ENCODE results near the gene HRH1.

The HRH1 gene

GRCh38 chr3:11247362-11247761 lies 93.1 kb downstream of the HRH1 start:
- H4K20me1 ChIP-seq (ENCODE audit: insufficient read depth, low read length) = no peaks in the 10 kb centered on the region
- H3K9me3 ChIP-seq (replicated peaks; ENCODE audit: insufficient read depth, low read length) = no peaks in the 10 kb centered on the region
- H3K79me2 ChIP-seq (ENCODE audit: low read length) = no peaks in the 10 kb centered on the region

GRCh38 chr3:11248596-11248995 lies 94.3 kb downstream of the HRH1 start:
- H3K4me3 ChIP-seq (ENCODE audit: low read length) = no peak overlapping the region
- TF ChIP-seq EZH2phosphoT487 (IDR thresholded peaks at IDR 0.05; ENCODE audit: low read length) (no peak), CTCF (IDR thresholded peaks at IDR 0.05; ENCODE audit: low read length) (no peak), EZH2 (optimal IDR thresholded peaks at IDR 0.05; ENCODE audit: low read depth, low read length) (no peak)
- no peak overlapping the region for H3K27ac ChIP-seq (ENCODE audit: low read length)
- H4K20me1 ChIP-seq (ENCODE audit: insufficient read depth, low read length) = no peaks in the 10 kb centered on the region
- no peaks in the 10 kb centered on the region; the same call in 1 of the 2 replicates for H3K27me3 ChIP-seq (replicated peaks; ENCODE audit: insufficient read depth, low read length)
- H3K9me3 ChIP-seq (replicated peaks; ENCODE audit: insufficient read depth, low read length) = no peaks in the 10 kb centered on the region
- no peaks in the 10 kb centered on the region for H3K36me3 ChIP-seq (replicated peaks; ENCODE audit: insufficient read depth, low read length)
- no peaks in the 10 kb centered on the region for H3K4me1 ChIP-seq (ENCODE audit: low read length)
- DNase-seq = no peak
- H3K9ac ChIP-seq (ENCODE audit: low read length) = no peak overlapping the region
- H2AFZ ChIP-seq (ENCODE audit: low read length) = no peak overlapping the region
- H3F3A ChIP-seq (ENCODE audit: insufficient read depth, low read length) = no peaks in the 10 kb centered on the region
- H3K9me2 ChIP-seq (replicated peaks; ENCODE audit: insufficient read depth, low read length) = no peaks in the 10 kb centered on the region
- H3K4me2 ChIP-seq (ENCODE audit: low read depth, low read length) = no peak overlapping the region
- H3K79me2 ChIP-seq (ENCODE audit: low read length) = no peaks in the 10 kb centered on the region

More at GRCh38 chr3:11247362-11247761, 93.1 kb downstream of the HRH1 start:
- no peak for DNase-seq
- H3K4me3 ChIP-seq (ENCODE audit: low read length) = no peak overlapping the region
- no peaks in the 10 kb centered on the region; the same call in 1 of the 2 replicates for H3K27me3 ChIP-seq (replicated peaks; ENCODE audit: insufficient read depth, low read length)
- no peaks in the 10 kb centered on the region for H3F3A ChIP-seq (ENCODE audit: insufficient read depth, low read length)
- H3K9ac ChIP-seq (ENCODE audit: low read length) = no peak overlapping the region
- TF ChIP-seq EZH2phosphoT487 (IDR thresholded peaks at IDR 0.05; ENCODE audit: low read length) (no peak), CTCF (IDR thresholded peaks at IDR 0.05; ENCODE audit: low read length) (no peak), EZH2 (optimal IDR thresholded peaks at IDR 0.05; ENCODE audit: low read depth, low read length) (no peak)
- H3K36me3 ChIP-seq (replicated peaks; ENCODE audit: insufficient read depth, low read length) = no peaks in the 10 kb centered on the region
- H3K27ac ChIP-seq (ENCODE audit: low read length) = no peak overlapping the region
- no peak overlapping the region for H2AFZ ChIP-seq (ENCODE audit: low read length)
- H3K4me1 ChIP-seq (ENCODE audit: low read length) = no peaks in the 10 kb centered on the region
- H3K9me2 ChIP-seq (replicated peaks; ENCODE audit: insufficient read depth, low read length) = no peaks in the 10 kb centered on the region
- no peak overlapping the region for H3K4me2 ChIP-seq (ENCODE audit: low read depth, low read length)

GRCh38 chr3:11250902-11251806 lies 96.9 kb downstream of the HRH1 start:
- Histone ChIP-seq H3K4me3 (ENCODE audit: low read length) (no peak overlapping the region), H3K4me1 (ENCODE audit: low read length) (no peaks in the 10 kb centered on the region), H2AFZ (ENCODE audit: low read length) (no peak overlapping the region), H4K20me1 (ENCODE audit: insufficient read depth, low read length) (no peaks in the 10 kb centered on the region), H3F3A (ENCODE audit: insufficient read depth, low read length) (no peaks in the 10 kb centered on the region), H3K9me2 (replicated peaks; ENCODE audit: insufficient read depth, low read length) (no peaks in the 10 kb centered on the region), H3K27ac (ENCODE audit: low read length) (no peak overlapping the region), H3K27me3 (replicated peaks; ENCODE audit: insufficient read depth, low read length) (peaks cover 4% of the 10 kb centered on the region; the same call in 1 of the 2 replicates), H3K9me3 (replicated peaks; ENCODE audit: insufficient read depth, low read length) (no peaks in the 10 kb centered on the region), H3K36me3 (replicated peaks; ENCODE audit: insufficient read depth, low read length) (no peaks in the 10 kb centered on the region), H3K4me2 (ENCODE audit: low read depth, low read length) (no peak overlapping the region), H3K79me2 (ENCODE audit: low read length) (no peaks in the 10 kb centered on the region), H3K9ac (ENCODE audit: low read length) (no peak overlapping the region)
- no peak for DNase-seq
- TF ChIP-seq CTCF (IDR thresholded peaks at IDR 0.05; ENCODE audit: low read length) (no peak), EZH2phosphoT487 (IDR thresholded peaks at IDR 0.05; ENCODE audit: low read length) (no peak), EZH2 (optimal IDR thresholded peaks at IDR 0.05; ENCODE audit: low read depth, low read length) (no peak)

Measured in MM.1S (cell line).